Hepatocyte (in vitro differentiated cells): Measurements from ENCODE around the gene PLXNA3. TPM values are rescaled to one million over a fixed set of nuclear protein-coding genes. Genes with fewer than 3 reads are reported as not detected.

Source experiments
- DNase-seq: peaks from one replicate; pipeline ENCODE4 v3.0.0-alpha.2; 2016; ENCODE audit warnings: low spot score
- H2AFZ ChIP-seq: fragments of 200-600 bp; sonication (generic); 2 replicates; pipeline ENCODE4 v1.6.0; 2016; ENCODE audit warnings: antibody characterized with exemption, mild to moderate bottlenecking
- H3K27ac ChIP-seq: fragments of 200-600 bp; sonication (generic); 2 replicates; pipeline ENCODE4 v1.5.1; 2016; ENCODE audit warnings: mild to moderate bottlenecking
- H3K27me3 ChIP-seq: fragments of 200-600 bp; sonication (generic); 2 replicates; pipeline ENCODE4 v1.6.1; 2016
- H3K36me3 ChIP-seq: fragments of 200-600 bp; sonication (generic); replicated peaks from 2 replicates; pipeline ENCODE4 v1.5.1; 2016; ENCODE audit warnings: low read depth; ENCODE audit not compliant: insufficient read depth
- H3K4me1 ChIP-seq: fragments of 200-600 bp; sonication (generic); 2 replicates; pipeline ENCODE4 v1.5.1; 2016; ENCODE audit warnings: mild to moderate bottlenecking, moderate library complexity; ENCODE audit not compliant: insufficient read depth
- H3K4me2 ChIP-seq: fragments of 200-600 bp; sonication (generic); 2 replicates; pipeline ENCODE4 v1.6.0; 2016
- H3K4me3 ChIP-seq: fragments of 200-600 bp; sonication (generic); 2 replicates; pipeline ENCODE4 v1.5.1; 2016; ENCODE audit warnings: mild to moderate bottlenecking
- H3K79me2 ChIP-seq: fragments of 200-600 bp; sonication (generic); 2 replicates; pipeline ENCODE4 v1.6.0; 2017; ENCODE audit warnings: mild to moderate bottlenecking
- H3K9me2 ChIP-seq: fragments of 200-600 bp; sonication (generic); replicated peaks from 2 replicates; pipeline ENCODE4 v1.6.0; 2017; ENCODE audit warnings: mild to moderate bottlenecking; ENCODE audit not compliant: insufficient read depth
- H3K9me3 ChIP-seq: fragments of 200-600 bp; sonication (generic); 2 replicates; pipeline ENCODE4 v1.5.1; 2016; ENCODE audit warnings: low read depth, mild to moderate bottlenecking
- H4K20me1 ChIP-seq: fragments of 200-600 bp; sonication (generic); 2 replicates; pipeline ENCODE4 v1.6.0; 2016; ENCODE audit warnings: mild to moderate bottlenecking; ENCODE audit not compliant: insufficient read depth, poor library complexity, severe bottlenecking
- EZH2 ChIP-seq: fragments of 200-600 bp; sonication (generic); IDR thresholded peaks from 2 replicates; pipeline ENCODE4 v1.6.1; 2016; ENCODE audit warnings: antibody characterized with exemption, mild to moderate bottlenecking, borderline replicate concordance
- EZH2phosphoT487 ChIP-seq: fragments of 200-600 bp; sonication (generic); IDR thresholded peaks from one replicate; pipeline ENCODE4 v1.6.1; 2018; ENCODE audit warnings: antibody characterized with exemption, mild to moderate bottlenecking, low read depth, moderate library complexity; ENCODE audit not compliant: unreplicated experiment, severe bottlenecking
- WGBS: methylation state at CpG from one replicate; pipeline ENCODE4 v1.1.6; 2016; ENCODE audit warnings: low lambda C conversion rate; ENCODE audit errors: missing lambda C conversion rate; 5-methylcytosine and 5-hydroxymethylcytosine counted together
- polyA plus RNA-seq: library from polyadenylated mRNA; unstranded; fragments of >200 nt; fragmentation: Nextera tagmentation; extraction: Ambion mirVana; gene quantifications from 2 replicates; pipeline ENCODE4 v1.2.1, GENCODE V29; 2016
- total RNA-seq: library from RNA; depleted of rRNA; stranded (reverse); fragments of >200 nt; gene quantifications from 2 replicates; pipeline ENCODE4 v1.2.3, GENCODE V29; 2014
- TF ChIP-seq, protein P1 (sequence below): fragments of 200-600 bp; sonication (generic); IDR thresholded peaks from 2 replicates; pipeline ENCODE4 v1.5.1; 2016; ENCODE audit warnings: antibody characterized with exemption, mild to moderate bottlenecking; ENCODE audit not compliant: poor library complexity

The PLXNA3 gene
- total and polyA plus RNA-seq, 2 experiments from 2014 or later: 14.1 to 28.7 TPM

DNA sequence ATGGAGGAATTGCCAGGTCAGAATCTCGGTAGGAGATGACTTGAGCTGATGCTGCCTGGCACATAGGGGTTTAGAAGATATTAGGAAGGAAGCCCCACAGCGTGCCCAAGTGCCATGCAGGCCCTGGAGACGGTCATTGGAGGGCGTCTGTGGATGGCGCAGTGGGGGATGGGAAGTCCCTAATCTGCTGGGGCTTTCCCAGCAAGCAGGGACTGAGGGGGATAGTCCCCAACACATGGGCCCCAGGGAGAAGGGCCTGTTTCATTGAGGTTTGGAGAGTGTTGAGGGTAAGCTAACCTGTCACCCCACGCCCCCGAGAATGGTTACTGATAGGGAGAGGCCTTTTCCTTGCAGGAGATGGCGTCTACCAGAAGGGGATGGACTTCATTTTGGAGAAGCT lies 38.9 kb upstream of the PLXNA3 start:
- no peak overlapping the region for H3K4me2 ChIP-seq
- no peak overlapping the region for H2AFZ ChIP-seq
- H3K4me3 ChIP-seq: no peak overlapping the region
- no peaks in the 10 kb centered on the region for H4K20me1 ChIP-seq
- H3K36me3 ChIP-seq: no peaks in the 10 kb centered on the region
- H3K27me3 ChIP-seq: no peaks in the 10 kb centered on the region
- no peaks in the 10 kb centered on the region for H3K9me3 ChIP-seq
- H3K9me2 ChIP-seq: no peaks in the 10 kb centered on the region
- TF ChIP-seq, protein P1, sequence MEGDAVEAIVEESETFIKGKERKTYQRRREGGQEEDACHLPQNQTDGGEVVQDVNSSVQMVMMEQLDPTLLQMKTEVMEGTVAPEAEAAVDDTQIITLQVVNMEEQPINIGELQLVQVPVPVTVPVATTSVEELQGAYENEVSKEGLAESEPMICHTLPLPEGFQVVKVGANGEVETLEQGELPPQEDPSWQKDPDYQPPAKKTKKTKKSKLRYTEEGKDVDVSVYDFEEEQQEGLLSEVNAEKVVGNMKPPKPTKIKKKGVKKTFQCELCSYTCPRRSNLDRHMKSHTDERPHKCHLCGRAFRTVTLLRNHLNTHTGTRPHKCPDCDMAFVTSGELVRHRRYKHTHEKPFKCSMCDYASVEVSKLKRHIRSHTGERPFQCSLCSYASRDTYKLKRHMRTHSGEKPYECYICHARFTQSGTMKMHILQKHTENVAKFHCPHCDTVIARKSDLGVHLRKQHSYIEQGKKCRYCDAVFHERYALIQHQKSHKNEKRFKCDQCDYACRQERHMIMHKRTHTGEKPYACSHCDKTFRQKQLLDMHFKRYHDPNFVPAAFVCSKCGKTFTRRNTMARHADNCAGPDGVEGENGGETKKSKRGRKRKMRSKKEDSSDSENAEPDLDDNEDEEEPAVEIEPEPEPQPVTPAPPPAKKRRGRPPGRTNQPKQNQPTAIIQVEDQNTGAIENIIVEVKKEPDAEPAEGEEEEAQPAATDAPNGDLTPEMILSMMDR: no peak
- TF ChIP-seq EZH2 (no peak), EZH2phosphoT487 (no peak)
- no peaks in the 10 kb centered on the region for H3K4me1 ChIP-seq
- no peak for DNase-seq
- no peaks in the 10 kb centered on the region for H3K79me2 ChIP-seq
- H3K27ac ChIP-seq: no peak overlapping the region
- WGBS: 88% methylated on average over 8 of the region's 8 CpGs

DNA sequence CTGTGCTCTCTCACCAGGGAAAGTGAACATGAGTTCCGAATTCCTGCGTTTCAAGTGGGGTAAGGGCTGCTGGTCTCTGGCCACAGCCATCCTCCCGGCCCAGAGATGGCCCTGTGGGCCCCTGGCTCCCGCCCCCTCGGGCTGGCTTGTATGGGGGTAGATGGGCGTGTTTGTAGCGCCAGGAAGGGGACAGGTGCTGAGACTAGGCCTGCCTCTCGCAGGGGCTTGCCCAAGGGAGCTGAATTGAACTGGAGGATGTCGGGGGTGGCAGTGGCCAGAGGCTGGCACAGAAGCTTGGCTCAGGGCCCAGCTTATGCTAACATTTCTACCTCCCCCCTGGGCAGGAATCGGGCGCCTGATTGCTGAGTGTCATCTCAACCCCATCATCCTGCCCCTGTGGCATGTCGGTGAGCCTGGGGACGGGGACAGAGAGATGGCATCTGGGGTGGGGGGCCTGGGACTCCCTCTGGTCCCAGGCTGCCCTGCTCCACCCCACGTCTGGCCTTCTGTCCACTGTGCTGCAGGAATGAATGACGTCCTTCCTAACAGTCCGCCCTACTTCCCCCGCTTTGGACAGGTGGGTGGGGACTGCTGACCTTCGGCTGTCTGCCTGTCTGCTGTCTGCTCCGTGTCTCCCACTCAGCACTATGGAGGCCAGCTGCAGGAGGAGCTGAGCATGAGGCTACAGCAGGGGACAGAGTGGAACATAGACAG lies 38.2 kb upstream of the PLXNA3 start:
- 82% methylated on average over 19 of the region's 19 CpGs for WGBS
- H3K9me2 ChIP-seq: no peaks in the 10 kb centered on the region
- no peaks in the 10 kb centered on the region for H3K36me3 ChIP-seq
- no peaks in the 10 kb centered on the region for H4K20me1 ChIP-seq
- no peak overlapping the region for H3K4me2 ChIP-seq
- no peaks in the 10 kb centered on the region for H3K27me3 ChIP-seq
- H3K9me3 ChIP-seq: no peaks in the 10 kb centered on the region
- DNase-seq: no peak
- no peak overlapping the region for H3K27ac ChIP-seq
- H2AFZ ChIP-seq: no peak overlapping the region
- no peaks in the 10 kb centered on the region for H3K79me2 ChIP-seq
- H3K4me3 ChIP-seq: no peak overlapping the region
- H3K4me1 ChIP-seq: no peaks in the 10 kb centered on the region
- no peak for TF ChIP-seq EZH2
- TF ChIP-seq, protein P1: no peak
- no peak for TF ChIP-seq EZH2phosphoT487

DNA sequence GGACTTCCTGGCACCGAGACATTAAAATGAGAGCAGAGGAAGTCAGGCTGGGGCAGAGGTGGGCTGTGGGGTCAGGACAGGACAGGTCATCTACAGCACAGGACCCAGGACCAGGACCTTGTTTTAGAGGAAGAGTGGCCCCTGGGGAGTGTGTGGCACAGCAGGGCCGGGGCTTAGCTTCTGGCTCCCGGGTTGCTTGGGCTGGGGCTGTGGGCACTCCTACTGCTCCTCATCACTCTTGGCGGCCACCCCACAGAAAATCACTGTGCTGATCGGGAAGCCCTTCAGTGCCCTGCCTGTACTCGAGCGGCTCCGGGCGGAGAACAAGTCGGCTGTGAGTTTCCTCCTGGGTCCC lies 37.7 kb upstream of the PLXNA3 start:
- Histone ChIP-seq H3K27ac (no peak overlapping the region), H3K4me3 (no peak overlapping the region), H3K36me3 (no peaks in the 10 kb centered on the region), H3K79me2 (no peaks in the 10 kb centered on the region), H3K4me1 (no peaks in the 10 kb centered on the region), H3K9me3 (no peaks in the 10 kb centered on the region), H3K4me2 (no peak overlapping the region), H3K9me2 (no peaks in the 10 kb centered on the region), H3K27me3 (no peaks in the 10 kb centered on the region), H2AFZ (no peak overlapping the region), H4K20me1 (no peaks in the 10 kb centered on the region)
- 96% methylated on average over 10 of the region's 10 CpGs for WGBS
- DNase-seq: no peak
- no peak for TF ChIP-seq EZH2
- TF ChIP-seq EZH2phosphoT487: no peak
- TF ChIP-seq, protein P1: no peak
